Neuronal stem cell (in vitro differentiated cells): Measurements from ENCODE around the gene MDFIC2.
"Not testable (repeated sequence)": the region's sequence is repeated elsewhere in the genome, so short reads cannot be mapped to it uniquely, and the experiment has no call there.

ENCODE experiments used
- DNase-seq: peaks from one replicate; pipeline ENCODE4 v3.0.0-alpha.2; 2013; ENCODE audit warnings: low spot score
- H2AFZ ChIP-seq: one replicate; pipeline ENCODE4 v1.6.1; 2013; ENCODE audit warnings: mild to moderate bottlenecking, low read length, inconsistent platforms
- H2AK5ac ChIP-seq: 2 replicates; pipeline ENCODE4 v1.6.1; 2013; ENCODE audit warnings: low read depth, mild to moderate bottlenecking, inconsistent platforms, low read length, moderate library complexity, mixed read lengths
- H2BK120ac ChIP-seq: 2 replicates; pipeline ENCODE4 v1.6.1; 2013; ENCODE audit warnings: low read depth, mild to moderate bottlenecking, inconsistent platforms, low read length, moderate library complexity, mixed read lengths
- H2BK12ac ChIP-seq: one replicate; pipeline ENCODE4 v1.6.1; 2013; ENCODE audit warnings: low read length, inconsistent platforms
- H2BK15ac ChIP-seq: 2 replicates; pipeline ENCODE4 v1.6.1; 2013; ENCODE audit warnings: mild to moderate bottlenecking, low read length, inconsistent platforms, mixed read lengths
- H2BK5ac ChIP-seq: one replicate; pipeline ENCODE4 v1.6.1; 2013; ENCODE audit warnings: inconsistent platforms, mild to moderate bottlenecking, low read length, moderate library complexity
- H3K14ac ChIP-seq: one replicate; pipeline ENCODE4 v1.6.1; 2013; ENCODE audit warnings: low read length, inconsistent platforms
- H3K18ac ChIP-seq: 2 replicates; pipeline ENCODE4 v1.6.1; 2013; ENCODE audit warnings: low read length, inconsistent platforms
- H3K23ac ChIP-seq: 2 replicates; pipeline ENCODE4 v1.6.1; 2013; ENCODE audit warnings: low read depth, mild to moderate bottlenecking, mixed read lengths, low read length, inconsistent platforms; ENCODE audit not compliant: poor library complexity
- H3K27ac ChIP-seq: replicated peaks from 3 replicates; pipeline ENCODE4 v1.5.1; 2013; ENCODE audit warnings: low read length, inconsistent platforms
- H3K27me3 ChIP-seq, 3 experiments: 2 replicates each; pipeline ENCODE4 v1.6.1; 2013; ENCODE audit warnings: low read length in 3 of 3, mild to moderate bottlenecking in 2 of 3, inconsistent platforms in 1 of 3, low read depth in 1 of 3, mixed read lengths in 1 of 3, moderate library complexity in 1 of 3; ENCODE audit not compliant: control insufficient read depth in 3 of 3, insufficient read depth in 3 of 3
- H3K36me3 ChIP-seq, 2 donors: replicated peaks in 1 of 2; 2 replicates each; pipeline ENCODE4 v1.6.1; 2013; ENCODE audit warnings: low read length in 2 of 2; ENCODE audit not compliant: control insufficient read depth in 2 of 2, insufficient read depth in 2 of 2
- H3K4ac ChIP-seq: 2 replicates; pipeline ENCODE4 v1.6.1; 2013; ENCODE audit warnings: inconsistent platforms, mild to moderate bottlenecking, low read length, moderate library complexity
- H3K4me1 ChIP-seq, 2 donors: 1 replicate in 1 of 2; 2 replicates in 1 of 2; pipeline ENCODE4 v1.6.1; 2013; ENCODE audit warnings: low read length in 2 of 2, low read depth in 1 of 2; ENCODE audit not compliant: control insufficient read depth in 2 of 2, insufficient read depth in 1 of 2
- H3K4me2 ChIP-seq: one replicate; pipeline ENCODE4 v1.6.1; 2013; ENCODE audit warnings: mild to moderate bottlenecking, low read length, inconsistent platforms; ENCODE audit not compliant: insufficient read depth, poor library complexity, severe bottlenecking
- H3K4me3 ChIP-seq, 2 donors: 2 replicates each; pipeline ENCODE4 v1.5.1; 2013; ENCODE audit warnings: low read length in 2 of 2, mild to moderate bottlenecking in 2 of 2, inconsistent platforms in 1 of 2, moderate library complexity in 1 of 2
- H3K79me1 ChIP-seq: one replicate; pipeline ENCODE4 v1.6.1; 2013; ENCODE audit warnings: low read depth, mild to moderate bottlenecking, inconsistent platforms, low read length, moderate library complexity
- H3K9ac ChIP-seq: one replicate; pipeline ENCODE4 v1.6.1; 2013; ENCODE audit warnings: mild to moderate bottlenecking, low read depth, low read length, inconsistent platforms; ENCODE audit not compliant: poor library complexity
- H3K9me3 ChIP-seq, 2 donors: replicated peaks in 1 of 2; 2 replicates each; pipeline versions ENCODE3 to v1.6.1; 2013; ENCODE audit warnings: low read length in 2 of 2, mild to moderate bottlenecking in 2 of 2, inconsistent platforms in 1 of 2, low read depth in 1 of 2, mixed read lengths in 1 of 2, moderate library complexity in 1 of 2; ENCODE audit not compliant: control insufficient read depth in 2 of 2, insufficient read depth in 1 of 2
- H4K8ac ChIP-seq: one replicate; pipeline ENCODE4 v1.6.1; 2013; ENCODE audit warnings: low read depth, mild to moderate bottlenecking, inconsistent platforms, low read length, moderate library complexity
- H4K91ac ChIP-seq: one replicate; pipeline ENCODE4 v1.6.1; 2013; ENCODE audit warnings: low read length, low read depth, mild to moderate bottlenecking, inconsistent platforms; ENCODE audit not compliant: poor library complexity
- WGBS, 2 donors: extraction: QIAGEN DNeasy Blood & Tissue Kit; methylation state at CpG; one replicate each; pipeline ENCODE4 v1.1.7; 2013; ENCODE audit warnings: missing lambda C conversion rate in 2 of 2, mixed read lengths in 1 of 2; ENCODE audit not compliant: insufficient read length in 2 of 2, insufficient replicate concordance in 1 of 2; ENCODE audit errors: extremely low coverage in 2 of 2; 5-methylcytosine and 5-hydroxymethylcytosine counted together

The MDFIC2 gene

DNA sequence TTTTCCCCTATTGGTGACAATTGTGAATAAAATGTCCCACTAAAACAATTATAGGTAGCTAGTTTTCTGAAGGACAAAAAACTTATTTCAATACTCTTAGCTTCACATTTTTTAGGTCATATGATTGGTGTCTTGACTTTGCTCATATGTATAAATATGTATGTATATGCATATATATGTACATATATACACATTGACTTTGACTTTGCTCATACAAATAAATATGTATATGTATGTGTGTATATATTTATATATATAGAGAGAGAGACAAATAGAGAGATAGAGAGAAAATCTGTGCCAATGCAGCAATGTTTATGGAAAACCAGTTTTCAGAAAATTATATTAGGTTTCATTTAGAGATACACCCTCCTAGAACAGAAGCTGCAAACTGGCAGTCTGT is 5.7 kb downstream of the MDFIC2 start:
- no peak overlapping the region for H3K4me2 ChIP-seq
- H4K8ac ChIP-seq, result no peak overlapping the region
- no peaks in the 10 kb centered on the region for H3K36me3 ChIP-seq
- no peak overlapping the region for H3K18ac ChIP-seq
- H2AFZ ChIP-seq, result no peak overlapping the region
- no peak overlapping the region for H4K91ac ChIP-seq
- no peak overlapping the region for H3K27ac ChIP-seq
- H3K9ac ChIP-seq, result no peak overlapping the region
- H3K4me1 ChIP-seq, result no peaks in the 10 kb centered on the region
- no peaks in the 10 kb centered on the region for H3K9me3 ChIP-seq
- H2BK5ac ChIP-seq, result no peak overlapping the region
- no peak overlapping the region for H2AK5ac ChIP-seq
- H3K4ac ChIP-seq, result no peak overlapping the region
- H3K4me3 ChIP-seq, result no peak overlapping the region
- no peak overlapping the region for H3K14ac ChIP-seq
- no peak overlapping the region for H3K23ac ChIP-seq
- H2BK120ac ChIP-seq, result no peak overlapping the region
- DNase-seq, result no peak
- no peak overlapping the region for H2BK15ac ChIP-seq
- H2BK12ac ChIP-seq, result no peak overlapping the region
- no peaks in the 10 kb centered on the region for H3K27me3 ChIP-seq
- H3K79me1 ChIP-seq, result no peaks in the 10 kb centered on the region

DNA sequence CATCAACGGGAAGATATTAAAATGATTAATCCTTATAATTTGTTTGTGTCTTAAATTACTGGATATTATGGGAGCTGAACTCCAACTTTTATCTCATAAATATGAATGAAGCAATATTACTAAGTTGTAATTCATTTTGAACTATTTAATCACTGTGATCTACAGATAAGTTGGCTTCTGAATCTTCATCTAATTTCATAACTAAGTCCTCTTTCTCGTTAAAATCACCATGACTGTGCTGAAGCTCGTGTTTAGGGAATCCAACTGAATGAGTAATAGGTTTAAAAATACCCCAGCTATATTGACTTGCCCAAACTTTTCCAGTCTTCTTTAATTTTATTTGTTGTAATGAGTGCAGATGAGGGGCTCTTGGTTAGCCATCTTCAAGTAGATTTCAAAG is 14.1 kb downstream of the MDFIC2 start:
- Histone ChIP-seq H4K8ac (no peak overlapping the region), H3K79me1 (no peaks in the 10 kb centered on the region), H3K4me2 (no peak overlapping the region), H3K18ac (no peak overlapping the region), H3K9me3 (no peaks in the 10 kb centered on the region), H3K27ac (no peak overlapping the region), H3K23ac (no peak overlapping the region), H3K36me3 (no peaks in the 10 kb centered on the region), H4K91ac (no peak overlapping the region), H2BK12ac (no peak overlapping the region), H2BK15ac (no peak overlapping the region), H3K4ac (no peak overlapping the region), H2AFZ (no peak overlapping the region), H3K4me1 (no peaks in the 10 kb centered on the region), H2BK5ac (no peak overlapping the region), H3K4me3 (no peak overlapping the region), H3K14ac (no peak overlapping the region), H2BK120ac (no peak overlapping the region), H3K9ac (no peak overlapping the region), H3K27me3 (no peaks in the 10 kb centered on the region), H2AK5ac (no peak overlapping the region)
- no peak for DNase-seq
- no CpG with 5 or more reads among the region's 3 CpGs for WGBS, 2 donors

DNA sequence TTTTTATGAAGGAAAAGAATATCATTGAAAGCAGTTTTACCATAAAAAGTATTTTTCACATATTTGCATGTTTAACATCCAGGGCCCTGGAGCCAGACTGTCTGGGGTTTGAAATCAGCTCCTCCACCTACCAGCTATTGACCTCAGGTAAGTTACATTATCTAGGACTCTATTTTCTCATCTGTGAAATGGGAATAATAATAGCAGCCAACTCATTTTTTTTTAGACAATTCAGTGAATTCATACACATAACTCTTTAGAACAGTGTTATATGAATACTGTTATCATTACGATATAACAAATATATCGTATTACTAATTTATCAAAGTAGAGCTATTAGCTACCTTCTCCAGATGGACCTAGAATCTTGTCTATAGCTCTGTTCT is 21.3 kb downstream of the MDFIC2 start:
- no peak overlapping the region for H3K9ac ChIP-seq
- DNase-seq, result no peak
- no peaks in the 10 kb centered on the region for H3K27me3 ChIP-seq
- H4K8ac ChIP-seq, result no peak overlapping the region
- H3K4me1 ChIP-seq, result no peaks in the 10 kb centered on the region
- H2AFZ ChIP-seq, result no peak overlapping the region
- H3K36me3 ChIP-seq, result no peaks in the 10 kb centered on the region
- H3K18ac ChIP-seq, result no peak overlapping the region
- H3K4me3 ChIP-seq, result no peak overlapping the region
- no peak overlapping the region for H3K27ac ChIP-seq
- no peak overlapping the region for H2BK12ac ChIP-seq
- no peak overlapping the region for H2AK5ac ChIP-seq
- no peak overlapping the region for H3K14ac ChIP-seq
- no peak overlapping the region for H2BK15ac ChIP-seq
- H3K79me1 ChIP-seq, result no peaks in the 10 kb centered on the region
- H2BK120ac ChIP-seq, result no peak overlapping the region
- H3K9me3 ChIP-seq, result no peaks in the 10 kb centered on the region
- H2BK5ac ChIP-seq, result no peak overlapping the region
- no peak overlapping the region for H3K4ac ChIP-seq
- WGBS, 2 donors, result no CpG with 5 or more reads among the region's 2 CpGs
- no peak overlapping the region for H3K4me2 ChIP-seq
- no peak overlapping the region for H3K23ac ChIP-seq
- no peak overlapping the region for H4K91ac ChIP-seq

DNA sequence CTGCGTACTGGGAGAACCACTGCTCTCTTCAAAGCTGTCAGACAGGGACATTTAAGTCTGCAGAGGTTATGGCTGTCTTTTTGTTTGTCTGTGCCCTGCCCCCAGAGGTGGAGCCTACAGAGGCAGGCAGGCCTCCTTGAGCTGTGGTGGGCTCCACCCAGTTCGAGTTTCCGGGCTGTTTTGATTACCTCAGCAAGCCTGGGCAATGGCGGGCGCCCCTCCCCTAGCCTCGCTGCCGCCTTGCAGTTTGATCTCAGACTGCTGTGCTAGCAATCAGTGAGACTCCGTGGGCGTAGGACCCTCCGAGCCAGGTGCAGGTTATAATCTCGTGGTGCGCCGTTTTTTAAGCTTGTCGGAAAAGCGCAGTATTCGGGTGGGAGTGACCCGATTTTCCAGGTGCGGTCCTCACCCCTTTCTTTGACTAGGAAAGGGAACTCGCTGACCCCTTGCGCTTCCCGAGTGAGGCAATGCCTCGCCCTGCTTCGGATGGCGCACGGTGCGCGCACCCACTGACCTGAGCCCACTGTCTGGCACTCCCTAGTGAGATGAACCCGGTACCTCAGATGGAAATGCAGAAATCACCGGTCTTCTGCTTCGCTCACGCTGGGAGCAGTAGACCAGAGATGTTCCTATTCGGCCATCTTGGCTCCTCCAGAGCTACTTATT is 21.9 kb downstream of the MDFIC2 start:
- H3K27me3 ChIP-seq, H2AK5ac ChIP-seq, H2AFZ ChIP-seq, H3K9me3 ChIP-seq, H3K14ac ChIP-seq, H3K4me3 ChIP-seq, H4K91ac ChIP-seq, H2BK120ac ChIP-seq, H3K4me1 ChIP-seq, H2BK12ac ChIP-seq, H3K27ac ChIP-seq, H3K18ac ChIP-seq, H3K36me3 ChIP-seq, H3K23ac ChIP-seq, DNase-seq, H3K4me2 ChIP-seq, H3K4ac ChIP-seq, H2BK15ac ChIP-seq, H2BK5ac ChIP-seq, H3K79me1 ChIP-seq, H3K9ac ChIP-seq, H4K8ac ChIP-seq: not testable (repeated sequence)
- WGBS, 2 donors, result no CpG with 5 or more reads among the region's 32 CpGs
